ENCODE data around the gene CACNA1A. TPM values are rescaled to one million over a fixed set of nuclear protein-coding genes. Genes with fewer than 3 reads are reported as not detected.

The CACNA1A gene
- total RNA-seq, 1 experiment from 2014 or later, result not detected

GRCh38 chr19:13483215-13483614 lies 23.1 kb downstream of the CACNA1A start:
- H3K4me3 Mint-ChIP-seq (ENCODE audit: unreplicated experiment), result no peak overlapping the region
- no TSS peak for BruUV-seq (replicated peaks)
- TF ChIP-seq CTCF (IDR thresholded peaks at IDR 0.05; ENCODE audit: unreplicated experiment), result no peak
- H3K36me3 Mint-ChIP-seq (ENCODE audit: insufficient read depth, unreplicated experiment), result no peaks in the 10 kb centered on the region
- H3K27ac Mint-ChIP-seq (ENCODE audit: low read depth, unreplicated experiment), result no peak overlapping the region
- DNase-seq (ENCODE audit: unreplicated experiment), result no peak
- CTCF ChIA-PET, result no interaction called here
- H3K27me3 Mint-ChIP-seq (ENCODE audit: insufficient read depth, unreplicated experiment), result peaks cover 19% of the 10 kb centered on the region
- intact Hi-C loops (cut with micrococcal nuclease), result no loop called here
- POLR2A ChIA-PET, result no interaction called here
- H3K9me3 Mint-ChIP-seq (ENCODE audit: unreplicated experiment), result peaks cover 8% of the 10 kb centered on the region
- no peaks in the 10 kb centered on the region for H3K4me1 Mint-ChIP-seq (ENCODE audit: insufficient read depth, unreplicated experiment)

- Mint-ChIP-seq H3K27ac (ENCODE audit: low read depth, unreplicated experiment) (no peak overlapping the region), H3K27me3 (ENCODE audit: insufficient read depth, unreplicated experiment) (no peaks in the 10 kb centered on the region), H3K36me3 (ENCODE audit: insufficient read depth, unreplicated experiment) (no peaks in the 10 kb centered on the region), H3K4me1 (ENCODE audit: insufficient read depth, unreplicated experiment) (no peaks in the 10 kb centered on the region), H3K4me3 (ENCODE audit: unreplicated experiment) (no peak overlapping the region), H3K9me3 (ENCODE audit: unreplicated experiment) (peaks cover 37% of the 10 kb centered on the region)
- no peak for DNase-seq (ENCODE audit: unreplicated experiment)
- intact Hi-C loops (cut with micrococcal nuclease), result no loop called here
- POLR2A ChIA-PET, result no interaction called here
- BruUV-seq (replicated peaks), result no TSS peak
- TF ChIP-seq CTCF (IDR thresholded peaks at IDR 0.05; ENCODE audit: unreplicated experiment), result no peak
- CTCF ChIA-PET, result interaction anchor here (0.5 kb wide), 1 partner anchor 37 kb away, joined by 3 read pairs; no protein-coding TSS in a partner anchor
Observed at GRCh38 chr19:13478576-13478975, 27.7 kb downstream of the CACNA1A start.

GRCh38 chr19:13476071-13476470 lies 30.2 kb downstream of the CACNA1A start:
- no peak for TF ChIP-seq CTCF (IDR thresholded peaks at IDR 0.05; ENCODE audit: unreplicated experiment)
- H3K4me1 Mint-ChIP-seq (ENCODE audit: insufficient read depth, unreplicated experiment), result no peaks in the 10 kb centered on the region
- H3K27me3 Mint-ChIP-seq (ENCODE audit: insufficient read depth, unreplicated experiment), result peaks cover 8% of the 10 kb centered on the region
- BruUV-seq (replicated peaks), result no TSS peak
- peaks cover 29% of the 10 kb centered on the region for H3K9me3 Mint-ChIP-seq (ENCODE audit: unreplicated experiment)
- ChIA-PET POLR2A (no interaction called here), CTCF (no interaction called here)
- H3K4me3 Mint-ChIP-seq (ENCODE audit: unreplicated experiment), result no peak overlapping the region
- no peak overlapping the region for H3K27ac Mint-ChIP-seq (ENCODE audit: low read depth, unreplicated experiment)
- no peak for DNase-seq (ENCODE audit: unreplicated experiment)
- intact Hi-C loops (cut with micrococcal nuclease), result no loop called here
- H3K36me3 Mint-ChIP-seq (ENCODE audit: insufficient read depth, unreplicated experiment), result no peaks in the 10 kb centered on the region

- Mint-ChIP-seq H3K36me3 (ENCODE audit: insufficient read depth, unreplicated experiment) (no peaks in the 10 kb centered on the region), H3K9me3 (ENCODE audit: unreplicated experiment) (peaks cover 29% of the 10 kb centered on the region), H3K27me3 (ENCODE audit: insufficient read depth, unreplicated experiment) (peaks cover 18% of the 10 kb centered on the region), H3K4me1 (ENCODE audit: insufficient read depth, unreplicated experiment) (no peaks in the 10 kb centered on the region), H3K4me3 (ENCODE audit: unreplicated experiment) (no peak overlapping the region), H3K27ac (ENCODE audit: low read depth, unreplicated experiment) (no peak overlapping the region)
- no peak for TF ChIP-seq CTCF (IDR thresholded peaks at IDR 0.05; ENCODE audit: unreplicated experiment)
- BruUV-seq (replicated peaks), result no TSS peak
- DNase-seq (ENCODE audit: unreplicated experiment), result no peak
- ChIA-PET CTCF (no interaction called here), POLR2A (no interaction called here)
- intact Hi-C loops (cut with micrococcal nuclease), result no loop called here
Observed at GRCh38 chr19:13475044-13475443, 31.2 kb downstream of the CACNA1A start.

Measured in MCF 10A (cell line).